Measurements from ENCODE around the gene AHI1.
"Not testable (repeated sequence)": the region's sequence is repeated elsewhere in the genome, so short reads cannot be mapped to it uniquely, and the experiment has no call there.

The AHI1 gene

DNA sequence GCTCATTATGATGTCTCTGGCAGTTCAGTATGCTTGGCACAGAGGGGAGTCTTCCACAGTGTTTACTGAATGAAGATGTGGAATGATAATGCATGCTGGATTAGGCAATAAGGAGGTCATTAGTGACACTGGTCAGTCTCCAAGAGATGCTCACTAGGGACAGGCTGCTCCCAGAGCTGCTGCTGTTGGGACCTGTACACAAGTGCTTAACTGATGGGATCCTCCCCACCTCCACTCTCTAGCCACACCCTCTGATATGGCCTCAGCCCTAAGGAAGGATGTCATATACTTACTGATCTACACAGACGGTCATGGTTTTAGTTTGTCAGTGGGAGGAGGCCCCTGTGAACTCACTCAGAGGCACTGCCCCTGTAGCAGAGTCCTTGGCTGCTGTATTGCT is 243.1 kb downstream of the AHI1 start:
- no peak for DNase-seq

GRCh38 chr6:135251498-135252441 is 245.8 kb downstream of the AHI1 start:
- DNase-seq: peak; percentile 92

DNA sequence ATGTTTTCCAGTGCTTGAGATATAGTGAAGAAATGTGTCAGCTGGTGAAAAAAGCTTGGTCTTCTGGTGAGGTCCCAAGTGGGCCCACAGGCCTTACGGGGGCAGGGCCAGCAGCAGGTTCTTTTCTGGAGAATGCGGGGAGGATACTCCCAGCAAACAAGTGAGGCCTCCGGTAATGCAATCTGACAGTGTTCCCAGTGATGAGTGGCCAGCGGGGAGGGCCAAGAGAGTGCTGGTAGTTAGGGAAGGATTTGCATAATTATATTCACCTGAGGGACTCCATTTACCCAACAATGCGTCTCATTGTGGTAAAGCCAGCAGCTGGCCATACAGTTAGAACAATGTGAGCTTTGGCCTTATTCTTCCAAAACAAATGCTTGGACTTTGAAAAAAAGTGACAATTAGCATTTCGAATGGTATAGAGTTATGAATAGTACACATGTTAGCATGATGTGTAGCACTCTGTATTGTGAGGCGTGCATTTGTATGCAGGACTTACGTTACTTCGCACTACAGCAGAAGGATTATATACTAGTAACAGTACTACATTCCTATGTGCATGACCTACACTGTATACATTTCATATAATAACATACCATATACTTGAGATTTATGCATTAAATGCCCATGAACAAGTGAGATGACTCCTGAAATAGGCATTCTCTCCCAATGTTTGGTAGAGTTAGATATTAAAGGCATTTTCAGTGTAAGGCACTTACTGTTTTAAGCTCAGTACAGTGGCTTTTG is 246.6 kb downstream of the AHI1 start:
- peak; percentile 37 for DNase-seq

- DNase-seq: no peak
Measured at GRCh38 chr6:135250234-135250633, 247.3 kb downstream of the AHI1 start.

DNA sequence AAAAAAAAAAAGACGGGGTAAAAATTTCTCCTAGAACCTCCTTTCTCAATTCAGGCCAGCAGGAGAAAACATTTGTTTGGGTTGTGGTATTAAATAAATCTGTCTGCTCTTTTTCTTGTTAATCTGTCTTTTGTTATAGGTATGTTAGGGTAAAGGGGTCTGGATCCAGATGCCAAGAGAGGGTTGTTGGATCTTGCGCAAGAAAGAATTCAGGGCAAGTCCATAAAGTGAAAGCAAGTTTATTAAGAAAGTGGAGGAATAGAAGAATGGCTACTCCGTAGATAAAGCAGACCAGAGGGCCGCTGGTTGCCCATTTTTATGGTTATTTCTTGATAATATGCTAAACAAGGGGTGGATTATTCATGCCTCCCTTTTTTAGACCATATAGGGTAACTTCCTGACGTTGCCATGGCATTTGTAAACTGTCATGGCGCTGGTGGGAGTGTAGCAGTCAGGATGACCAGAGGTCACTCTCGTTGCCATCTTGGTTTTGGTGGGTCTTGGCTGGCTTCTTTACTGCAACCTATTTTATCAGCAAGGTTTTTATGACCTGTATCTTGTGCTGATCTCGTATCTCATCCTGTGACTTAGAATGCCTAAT is 251.0 kb downstream of the AHI1 start:
- not testable (repeated sequence) for DNase-seq

GRCh38 chr6:135244805-135245204 is 252.7 kb downstream of the AHI1 start:
- DNase-seq: no peak

DNA sequence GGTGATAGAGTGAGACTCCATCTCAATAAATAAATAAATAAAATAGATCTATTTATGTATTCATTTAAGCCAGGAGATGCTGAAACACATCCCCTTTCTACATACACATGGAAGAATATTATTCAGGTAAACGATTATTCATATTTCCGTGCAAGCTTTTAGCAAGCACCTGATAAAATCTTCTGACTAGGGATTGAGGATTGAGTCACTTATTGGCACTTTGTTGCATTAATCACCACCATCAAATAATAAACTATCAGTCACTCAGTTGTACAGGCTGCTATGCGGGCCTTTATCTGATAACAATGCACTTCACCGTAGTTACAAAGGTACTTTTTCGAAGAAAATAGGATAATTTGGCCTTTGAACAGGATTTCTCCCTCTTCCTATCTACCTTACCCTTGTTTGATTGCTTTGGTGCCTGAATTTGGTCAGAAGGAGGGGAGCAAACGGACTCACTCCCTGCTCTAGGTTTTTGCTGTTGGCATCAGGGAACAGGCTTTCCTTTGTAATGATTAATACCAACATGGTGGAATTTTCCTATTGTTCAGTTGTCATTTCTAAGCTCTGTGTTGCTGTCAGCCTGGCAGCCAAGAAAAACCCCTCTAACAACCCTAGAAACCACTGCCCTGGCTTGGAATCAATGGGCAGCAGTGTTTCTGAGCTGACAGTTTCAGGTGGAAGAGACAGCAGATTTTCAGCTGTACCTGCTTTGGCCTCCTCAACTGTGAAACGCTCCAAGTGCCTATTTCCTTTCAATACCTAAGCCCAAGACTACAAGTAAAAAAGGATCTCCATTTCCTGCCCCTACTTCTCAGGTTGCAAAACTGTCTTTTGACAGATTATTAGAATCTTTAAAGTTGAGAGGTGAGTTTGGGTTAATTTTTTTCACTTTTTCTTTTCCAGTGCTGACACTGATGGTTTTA is 253.4 kb downstream of the AHI1 start:
- no peak for DNase-seq

DNA sequence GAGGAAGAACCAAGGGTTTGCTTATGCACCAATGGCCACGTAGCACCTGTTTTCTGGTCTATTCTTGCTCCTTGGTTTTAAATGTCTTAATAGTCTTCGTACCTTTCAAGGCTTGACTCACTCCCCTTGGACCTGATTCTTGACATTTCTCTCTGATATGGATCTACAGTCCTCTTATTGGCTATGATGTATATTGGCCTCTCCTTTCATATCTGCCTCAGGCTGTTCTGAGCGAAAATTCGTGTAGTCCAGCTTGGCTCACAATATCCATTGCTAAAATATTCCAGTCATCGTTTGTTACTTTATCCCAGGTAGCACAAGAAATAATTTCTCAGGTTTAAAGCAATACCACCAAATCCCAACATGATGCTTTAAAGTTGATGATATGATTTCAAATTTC is 256.8 kb downstream of the AHI1 start:
- no peak for DNase-seq

DNA sequence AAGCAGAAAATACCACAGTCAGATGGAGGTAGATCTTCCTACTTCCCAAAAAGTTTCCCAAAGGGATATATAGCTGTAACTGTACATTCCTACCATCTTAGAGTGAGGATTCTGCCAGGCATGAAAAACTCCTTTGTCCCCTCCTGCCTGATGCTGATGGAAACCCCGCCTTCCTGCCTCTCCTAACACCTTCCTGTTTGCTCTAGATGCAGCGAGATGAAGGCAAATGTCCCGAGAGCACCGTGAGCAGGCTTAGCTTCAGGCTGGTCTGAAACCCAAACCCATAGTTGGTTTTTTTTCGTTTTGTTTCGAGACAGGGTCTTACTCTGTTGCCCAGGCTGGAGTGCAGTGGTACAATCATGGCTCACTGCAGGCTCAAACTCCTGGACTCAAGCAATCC is 260.8 kb downstream of the AHI1 start:
- DNase-seq: peak; percentile 3

GRCh38 chr6:135236319-135236718 is 261.2 kb downstream of the AHI1 start:
- no peak for DNase-seq

GRCh38 chr6:135235716-135236115 is 261.8 kb downstream of the AHI1 start:
- no peak for DNase-seq

- no peak for DNase-seq
Measured at GRCh38 chr6:135234492-135234780, 263.1 kb downstream of the AHI1 start.

DNA sequence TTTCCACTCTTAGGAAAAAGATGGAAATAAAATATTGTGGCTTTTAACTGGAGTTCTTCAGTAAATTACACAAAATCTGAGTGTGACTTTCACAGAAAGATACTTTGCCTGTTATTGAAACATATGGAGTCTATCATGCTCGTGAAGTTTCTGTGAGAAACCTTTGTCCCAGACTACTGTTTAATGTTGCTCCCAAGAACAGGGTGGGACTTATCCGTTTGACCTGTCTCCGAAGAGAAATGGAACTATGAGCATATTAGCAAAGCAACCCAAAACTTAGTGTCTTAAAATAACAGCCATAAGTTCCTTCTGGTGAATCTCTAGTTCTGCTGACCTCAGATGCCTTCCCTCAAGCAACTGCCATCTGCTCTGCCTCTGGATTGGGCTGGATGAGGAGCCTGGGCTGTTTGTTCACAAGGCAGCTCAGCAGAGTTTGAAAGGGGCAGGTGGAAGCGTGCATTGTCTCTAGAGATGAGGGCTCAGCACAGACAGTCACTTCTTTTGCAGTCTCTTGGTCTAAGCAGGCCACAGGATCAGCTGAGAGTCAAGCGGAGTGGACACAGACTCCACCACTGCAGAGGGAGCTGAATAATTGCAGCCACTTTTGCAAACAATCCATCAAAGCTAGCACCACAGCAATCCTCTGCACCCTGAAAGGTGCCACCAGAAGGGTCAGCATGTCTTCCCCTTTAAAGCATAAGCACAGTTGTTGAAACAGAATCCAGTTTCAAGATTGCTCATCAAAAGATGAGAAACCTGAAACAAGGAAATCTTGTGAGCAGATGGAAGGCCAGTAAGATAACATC is 263.7 kb downstream of the AHI1 start:
- no peak for DNase-seq
